Epidermal melanocyte (primary cell): ENCODE measurements around the gene FN3K.
"Not testable (repeated sequence)": the region's sequence is repeated elsewhere in the genome, so short reads cannot be mapped to it uniquely, and the experiment has no call there.

Experiments used
- DNase-seq: peaks from one replicate; pipeline ENCODE4 v3.0.0; 2011; ENCODE audit warnings: low spot score; ENCODE audit not compliant: insufficient read length

Gene FN3K

DNA sequence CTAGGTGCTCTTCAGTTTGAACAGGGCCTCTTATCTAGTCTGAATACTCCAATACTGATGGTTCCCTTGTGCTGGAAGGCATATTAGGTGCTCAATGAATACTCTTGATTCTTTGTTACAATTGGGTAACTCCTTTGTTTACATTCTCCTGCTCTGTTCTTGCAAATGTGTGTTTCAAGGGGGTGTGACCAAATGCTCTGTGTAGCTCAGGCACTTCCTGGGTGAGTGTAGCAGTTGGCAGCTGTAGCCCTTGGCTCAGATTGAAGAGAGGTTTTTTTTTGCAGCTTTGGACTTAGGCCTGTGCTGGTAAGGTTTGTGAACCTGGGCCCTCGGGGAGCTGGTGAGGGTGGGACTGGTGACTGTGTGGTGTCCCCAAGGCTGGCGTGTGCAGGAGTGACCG lies 36.6 kb downstream of the FN3K start:
- no peak for DNase-seq

DNA sequence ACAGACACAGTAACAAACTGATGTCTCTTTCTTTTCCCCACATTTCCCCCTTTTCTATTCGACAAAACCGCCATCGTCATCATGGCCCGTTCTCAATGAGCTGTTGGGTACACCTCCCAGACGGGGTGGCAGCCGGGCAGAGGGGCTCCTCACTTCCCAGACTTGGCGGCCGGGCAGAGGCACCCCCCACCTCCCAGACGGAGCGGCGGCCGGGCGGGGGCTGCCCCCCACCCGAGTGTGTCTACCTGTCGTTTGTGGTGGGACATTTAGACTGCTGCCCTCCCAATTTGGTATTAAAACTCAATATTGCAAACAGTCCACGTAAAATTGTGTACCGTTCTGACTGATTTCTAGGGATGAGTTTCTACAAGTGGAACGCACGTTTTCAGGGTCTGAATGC lies 39.0 kb downstream of the FN3K start:
- DNase-seq: not testable (repeated sequence)

DNA sequence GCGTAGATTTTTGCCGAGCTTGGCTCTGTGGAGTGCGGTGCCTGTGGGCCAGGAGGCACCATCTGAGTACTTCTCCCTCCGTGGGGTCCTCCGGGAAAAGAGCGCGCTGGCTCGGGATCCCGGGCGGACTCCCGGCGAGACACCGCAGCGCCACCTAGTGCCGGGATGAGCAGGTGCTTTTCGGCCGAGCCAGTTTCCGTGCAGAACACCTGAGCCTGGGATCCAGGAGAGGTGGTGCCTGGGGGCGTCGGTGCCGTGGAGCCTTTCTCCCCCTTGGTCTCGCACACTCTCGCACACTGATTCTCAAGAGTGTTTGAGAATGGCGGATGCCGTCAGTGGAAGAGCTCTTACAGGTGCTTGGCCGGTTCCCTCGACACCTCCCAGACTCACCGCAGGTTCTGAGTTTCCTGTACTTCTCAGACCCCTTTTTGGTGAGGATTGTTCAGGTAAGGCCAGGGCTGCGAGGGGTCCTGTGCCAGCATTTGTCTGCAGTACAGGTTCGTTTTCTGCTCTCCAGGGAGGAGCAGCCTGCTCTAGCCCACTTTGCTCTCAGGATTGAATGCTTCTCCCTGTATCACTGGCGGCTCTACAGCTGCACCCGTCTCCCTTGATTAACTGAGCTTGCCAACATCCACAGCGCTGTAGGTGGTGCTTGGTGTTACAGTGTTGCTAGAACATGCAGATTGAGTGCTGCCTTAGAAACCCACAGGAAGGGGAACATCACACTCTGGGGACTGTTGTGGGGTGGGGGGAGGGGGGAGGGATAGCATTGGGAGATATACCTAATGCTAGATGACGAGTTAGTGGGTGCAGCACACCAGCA lies 39.8 kb downstream of the FN3K start:
- DNase-seq: peak; percentile 79

DNA sequence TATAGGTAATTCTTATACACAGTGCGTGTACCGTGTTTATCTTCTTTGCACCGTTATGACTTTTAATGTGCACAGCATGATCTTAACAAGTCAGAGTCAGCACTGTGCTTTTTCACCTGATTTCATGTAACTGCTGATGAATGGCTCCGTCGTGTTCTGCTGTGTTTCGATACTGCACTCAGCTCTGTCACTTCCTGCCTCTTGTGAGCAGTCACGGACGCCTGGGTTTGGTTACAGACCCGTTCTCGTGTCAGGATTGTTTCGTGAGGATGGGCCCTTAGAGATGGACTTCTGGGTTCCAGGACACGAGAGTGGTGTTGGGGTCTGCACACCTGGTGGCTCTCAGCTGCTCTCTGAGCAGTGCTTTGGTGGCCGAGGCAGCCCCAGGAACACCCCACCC lies 41.0 kb downstream of the FN3K start:
- DNase-seq: no peak

DNA sequence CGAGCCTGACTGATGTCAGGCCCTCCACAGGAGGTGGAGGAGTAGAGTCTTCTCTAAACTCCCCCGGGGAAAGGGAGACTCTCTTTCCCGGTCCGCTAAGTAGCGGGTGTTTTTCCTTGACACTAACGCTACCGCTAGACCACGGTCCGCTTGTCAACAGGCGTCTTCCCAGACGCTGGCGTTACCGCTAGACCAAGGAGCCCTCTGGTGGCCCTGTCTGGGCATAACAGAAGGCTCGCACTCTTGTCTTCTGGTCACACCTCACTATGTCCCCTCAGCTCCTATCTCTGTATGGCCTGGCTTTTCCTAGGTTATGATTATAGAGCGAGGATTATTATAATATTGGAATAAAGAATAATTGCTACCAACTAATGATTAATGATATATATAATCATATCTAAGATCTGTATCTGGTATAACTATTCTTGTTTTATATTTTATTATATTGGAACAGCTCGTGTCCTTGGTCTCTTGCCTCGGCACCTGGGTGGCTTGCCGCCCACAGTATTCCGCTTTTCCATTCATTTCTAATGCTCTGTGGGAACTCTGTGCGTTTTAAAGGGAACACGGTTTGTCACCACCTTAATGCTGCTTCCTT lies 42.5 kb downstream of the FN3K start:
- DNase-seq: not testable (repeated sequence)

DNA sequence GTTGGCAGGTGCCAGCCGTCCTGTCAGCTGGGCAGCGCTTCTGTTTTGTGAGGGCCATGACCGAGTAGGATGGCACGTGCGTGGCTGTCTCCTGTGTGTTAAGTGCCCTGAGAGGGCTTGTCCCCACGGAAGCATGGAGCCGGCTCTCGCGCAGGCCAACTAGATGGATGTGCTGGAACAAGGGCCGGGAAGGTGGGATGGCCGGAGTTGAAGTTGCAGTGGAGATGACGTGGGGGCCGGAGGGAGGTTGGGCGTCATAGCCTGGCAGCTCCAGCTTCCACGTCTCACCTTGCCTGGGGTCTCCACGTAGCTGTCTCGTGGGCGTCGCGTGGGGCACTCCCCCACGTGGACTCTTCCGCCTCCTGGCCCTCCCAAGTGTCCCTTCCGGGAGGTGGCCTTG lies 44.1 kb downstream of the FN3K start:
- no peak for DNase-seq

DNA sequence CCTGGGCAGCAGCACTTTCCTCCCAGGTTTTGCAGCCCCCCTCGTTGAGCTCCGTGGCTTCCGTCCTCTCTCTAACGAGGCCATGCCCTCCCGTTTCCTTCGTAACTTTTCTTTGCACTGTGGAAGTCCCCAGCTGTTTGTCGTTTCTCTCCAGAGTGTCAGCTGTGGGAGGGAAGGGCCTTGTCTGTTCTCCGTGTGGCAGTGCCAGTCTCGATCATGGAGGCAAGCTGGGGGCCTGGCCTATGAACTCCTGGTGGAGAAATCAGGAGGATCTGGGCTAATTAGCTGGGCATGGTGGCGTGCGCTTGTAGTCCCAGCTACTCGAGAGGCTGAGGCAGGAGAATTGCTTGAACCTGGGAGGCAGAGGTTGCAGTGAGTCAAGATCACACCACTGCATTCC lies 44.8 kb downstream of the FN3K start:
- DNase-seq: no peak

DNA sequence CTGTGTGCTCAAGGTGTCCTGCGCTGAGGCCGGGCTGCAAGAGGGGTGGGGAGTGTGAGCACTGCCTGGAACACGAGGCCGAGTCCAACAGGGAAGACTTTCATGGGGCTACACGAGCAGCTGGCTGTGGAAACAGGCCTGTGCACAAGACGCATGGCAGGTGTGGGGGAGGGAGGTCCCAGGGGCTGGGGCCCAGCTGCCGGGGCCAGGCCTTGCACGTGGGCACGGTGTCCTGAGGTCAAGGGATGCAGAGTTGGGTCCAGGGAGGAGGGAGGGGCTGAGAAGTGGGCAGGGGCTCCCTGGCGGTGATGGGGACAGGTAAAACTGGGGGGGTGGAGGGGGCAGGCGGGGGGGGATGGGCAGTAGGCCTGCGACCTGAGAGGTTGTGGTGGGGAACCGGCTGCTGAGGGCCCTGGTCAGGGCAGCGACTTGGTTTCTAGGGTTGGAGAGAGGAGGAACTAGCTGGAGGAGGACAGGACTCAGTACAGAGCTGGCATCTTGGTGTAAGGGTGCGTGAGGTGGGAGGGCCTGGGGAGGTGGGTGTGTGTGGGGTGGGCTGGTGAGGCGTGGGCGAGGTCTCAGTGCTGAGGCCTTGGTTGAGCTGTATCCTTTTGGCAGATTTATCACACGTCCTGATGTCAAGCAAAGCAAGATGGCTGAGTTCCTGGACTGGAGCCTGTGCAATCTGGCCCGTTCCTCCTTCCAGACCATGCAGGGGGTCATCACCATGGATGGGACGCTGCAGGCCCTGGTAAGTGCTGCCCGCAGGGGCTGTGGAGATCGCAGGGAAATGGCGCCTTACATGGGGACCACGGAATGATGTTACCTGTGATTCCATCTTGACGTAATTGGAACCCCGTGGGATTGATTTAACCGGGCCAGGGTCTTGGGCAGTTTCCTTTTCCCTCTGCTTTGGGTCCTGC lies 45.8 kb downstream of the FN3K start:
- DNase-seq: no peak

DNA sequence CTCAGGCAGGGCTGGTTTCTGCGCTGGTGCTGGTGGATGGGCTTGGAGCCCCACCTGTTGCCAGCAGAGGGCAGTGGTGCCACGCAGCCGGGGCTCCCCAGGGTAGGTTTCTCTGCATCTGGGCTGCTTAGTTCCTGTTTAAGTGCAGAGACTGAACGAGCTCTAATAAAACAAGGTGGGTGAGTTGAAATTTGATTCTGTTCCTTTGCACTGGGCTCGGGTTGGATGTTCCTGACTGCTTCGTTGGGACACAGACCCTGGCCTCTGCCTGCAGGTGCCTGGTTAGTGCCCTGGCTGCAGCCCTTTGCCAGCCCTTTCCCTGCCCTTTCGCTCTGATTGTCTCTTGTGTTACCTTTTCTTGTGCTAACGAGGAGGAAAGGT lies 46.5 kb downstream of the FN3K start:
- peak; percentile 95 for DNase-seq

DNA sequence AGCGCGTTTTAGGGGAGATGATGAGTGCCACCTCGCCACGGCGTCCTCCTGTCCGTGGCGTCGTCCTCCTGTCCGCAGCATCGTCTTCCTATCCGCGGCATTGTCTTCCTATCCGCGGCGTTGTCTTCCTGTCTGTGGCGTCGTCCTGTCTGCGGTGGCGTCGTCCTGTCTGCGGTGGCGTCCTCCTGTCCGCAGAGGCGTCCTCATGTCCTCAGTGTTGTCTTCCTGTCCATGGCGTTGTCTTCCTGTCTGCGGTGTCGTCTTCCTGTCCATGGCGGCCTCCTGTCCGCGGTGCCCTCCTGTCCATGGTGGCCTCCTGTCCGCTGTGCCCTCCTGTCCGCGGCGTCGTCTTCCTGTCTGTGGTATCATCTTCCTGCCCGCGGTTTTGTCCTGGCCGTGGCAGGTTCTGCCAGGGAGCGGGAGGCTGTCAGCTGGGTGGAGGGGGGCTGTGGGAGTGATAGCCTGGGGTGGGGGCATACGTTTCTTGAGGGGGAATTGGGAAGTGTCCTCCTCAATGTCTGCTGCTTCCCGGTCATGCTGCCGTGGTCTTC lies 47.3 kb downstream of the FN3K start:
- no peak for DNase-seq

DNA sequence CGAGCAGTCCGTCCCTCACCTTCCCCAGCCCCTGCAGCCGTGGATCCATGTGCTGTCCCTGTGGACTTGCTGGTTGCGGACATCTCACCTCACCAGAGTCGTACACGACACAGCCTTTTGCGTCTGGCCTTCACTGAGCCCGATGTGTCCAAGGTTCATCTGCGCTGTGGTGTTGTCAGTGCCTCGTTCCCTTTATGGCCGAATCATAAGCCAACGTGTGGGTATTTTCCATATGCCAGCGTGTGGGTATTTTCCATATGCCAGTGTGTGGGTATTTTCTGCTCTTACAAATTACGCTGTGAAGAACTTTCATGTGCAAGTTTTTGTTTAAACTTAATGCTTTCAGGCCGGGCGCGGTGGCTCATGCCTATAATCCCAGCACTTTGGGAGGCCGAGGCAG lies 48.1 kb downstream of the FN3K start:
- DNase-seq: no peak

DNA sequence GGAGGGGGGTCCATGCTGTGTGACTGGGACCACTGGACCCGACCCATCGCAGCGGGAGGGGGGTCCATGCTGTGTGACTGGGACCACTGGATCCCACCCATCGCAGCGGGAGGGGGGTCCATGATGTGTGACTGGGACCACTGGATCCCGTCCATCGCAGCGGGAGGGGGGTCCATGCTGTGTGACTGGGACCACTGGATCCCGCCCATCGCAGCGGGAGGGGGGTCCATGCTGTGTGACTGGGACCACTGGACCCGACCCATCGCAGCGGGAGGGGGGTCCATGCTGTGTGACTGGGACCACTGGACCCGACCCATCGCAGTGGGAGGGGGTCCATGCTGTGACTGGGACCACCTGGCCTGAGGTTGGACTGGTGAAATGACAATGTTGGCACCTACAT lies 50.2 kb downstream of the FN3K start:
- DNase-seq: not testable (repeated sequence)

DNA sequence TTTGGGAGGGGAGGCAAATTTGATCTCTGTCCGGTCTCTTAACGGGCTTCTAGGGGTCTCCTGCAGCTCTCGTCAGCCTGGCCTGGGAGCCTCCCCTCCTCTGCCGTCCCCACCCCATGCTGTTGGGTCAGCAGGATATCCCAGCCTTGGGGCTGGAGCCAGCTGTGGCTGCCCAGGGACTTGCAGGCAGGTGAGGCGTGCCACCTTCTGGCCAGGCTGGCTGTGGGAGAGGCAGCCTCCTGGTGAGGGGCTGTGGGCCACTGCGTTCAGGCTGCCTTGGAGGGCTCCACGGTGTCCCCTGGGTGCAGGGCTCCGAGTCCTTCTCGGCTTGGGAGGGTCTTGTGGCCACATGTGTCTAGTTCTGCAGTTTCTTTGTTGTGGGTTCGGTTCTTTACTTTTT lies 51.0 kb downstream of the FN3K start:
- DNase-seq: no peak

DNA sequence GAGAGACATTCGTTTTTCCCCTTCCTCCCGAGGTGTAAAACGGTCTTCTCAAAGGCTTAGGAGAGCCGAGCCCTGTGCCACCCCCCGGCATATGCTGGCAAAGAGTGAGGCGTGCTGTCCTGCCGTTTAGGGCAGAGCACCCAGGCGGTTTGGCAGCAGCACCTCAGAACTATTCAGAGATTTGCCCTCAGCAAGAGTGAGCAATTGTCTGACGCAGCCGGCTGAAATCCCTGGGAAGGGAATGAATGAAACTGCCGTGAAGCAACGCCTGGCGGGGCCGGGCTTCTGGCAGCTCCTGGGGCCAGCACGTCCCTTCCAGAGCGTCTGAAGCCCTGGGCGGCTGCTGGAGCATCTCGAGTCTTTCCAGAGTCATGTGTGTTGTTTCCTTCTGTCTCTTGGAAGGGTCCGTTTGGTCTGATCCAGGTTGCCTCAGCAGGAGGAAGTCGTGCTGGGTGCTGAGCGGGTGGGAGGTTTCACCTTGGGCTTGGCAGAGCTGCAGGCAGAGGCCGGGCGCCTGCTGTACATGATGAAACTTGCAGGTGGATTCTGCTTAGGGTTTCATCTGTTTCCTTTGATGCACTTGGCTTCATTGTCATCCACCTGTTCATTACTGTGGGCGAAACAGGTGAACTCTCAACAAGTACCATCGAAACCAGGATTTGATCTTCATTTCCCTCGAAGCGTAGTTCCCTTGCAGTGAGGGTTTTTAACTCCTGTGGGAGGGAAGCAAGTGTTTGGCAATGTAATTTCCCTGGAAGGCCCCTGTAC lies 51.9 kb downstream of the FN3K start:
- no peak for DNase-seq

DNA sequence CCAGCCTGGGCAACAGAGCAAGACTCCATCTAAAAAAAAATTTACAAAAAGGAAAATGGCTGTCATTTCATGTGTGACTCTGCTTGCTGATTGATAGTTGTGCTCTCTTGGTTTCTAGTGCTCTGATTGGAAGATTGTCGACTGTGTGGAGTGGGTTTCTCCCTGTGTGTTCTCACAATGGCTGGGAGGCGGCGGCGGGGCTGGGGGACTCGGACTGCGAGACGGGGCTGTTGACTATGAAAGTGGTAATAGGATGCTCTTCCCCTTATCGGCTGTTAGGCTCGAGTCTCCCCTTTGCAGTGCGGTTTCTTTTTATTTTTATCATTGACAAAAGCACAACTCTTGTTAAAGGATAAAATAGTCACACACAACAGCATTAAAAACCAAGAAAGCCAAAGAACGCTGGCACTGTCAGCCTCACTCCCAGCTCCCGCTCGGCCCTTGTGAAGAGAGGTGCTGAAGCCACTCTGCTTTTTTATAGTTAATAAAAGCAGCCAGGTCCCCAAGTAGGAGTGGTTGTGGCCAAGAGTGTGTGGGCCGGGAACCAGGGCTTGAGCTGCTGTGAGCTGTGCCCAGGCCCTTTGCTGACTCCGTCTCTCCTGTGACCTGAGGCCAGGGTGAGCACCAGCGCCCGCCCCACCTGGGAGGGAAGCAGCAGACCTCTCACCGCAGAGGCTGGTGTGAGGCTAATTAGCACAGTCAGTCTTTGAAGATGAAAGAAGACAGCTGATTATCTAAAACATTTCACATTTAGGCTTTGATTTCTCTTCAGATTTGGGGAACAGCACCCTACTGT lies 53.0 kb downstream of the FN3K start:
- DNase-seq: no peak

DNA sequence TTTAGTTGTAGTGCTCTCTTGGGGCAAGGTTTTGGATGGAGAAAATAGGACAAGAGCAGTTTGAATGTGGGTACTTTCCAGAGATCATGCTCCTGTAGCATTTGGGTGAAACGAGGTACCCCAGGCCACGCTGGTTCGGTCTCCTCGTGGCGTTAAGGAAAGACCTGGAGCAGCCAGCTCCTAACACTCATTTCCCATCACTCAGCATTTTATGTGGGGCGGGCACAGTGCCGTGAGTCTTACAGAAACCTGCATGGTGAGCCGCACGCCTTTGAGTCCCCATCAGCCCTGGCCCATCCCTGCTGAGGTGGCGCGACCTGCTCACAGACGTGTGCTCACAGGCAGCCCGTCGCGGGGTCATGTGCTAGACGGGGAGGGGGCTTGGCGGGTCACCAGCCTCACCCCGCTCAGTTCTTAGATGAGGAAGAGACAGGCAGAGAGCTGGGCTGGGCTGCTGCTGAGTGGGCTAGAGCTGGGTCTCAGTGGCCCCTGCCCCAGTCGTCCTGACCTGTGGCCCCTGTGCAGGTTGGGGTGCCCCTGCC lies 53.7 kb downstream of the FN3K start:
- DNase-seq: no peak

DNA sequence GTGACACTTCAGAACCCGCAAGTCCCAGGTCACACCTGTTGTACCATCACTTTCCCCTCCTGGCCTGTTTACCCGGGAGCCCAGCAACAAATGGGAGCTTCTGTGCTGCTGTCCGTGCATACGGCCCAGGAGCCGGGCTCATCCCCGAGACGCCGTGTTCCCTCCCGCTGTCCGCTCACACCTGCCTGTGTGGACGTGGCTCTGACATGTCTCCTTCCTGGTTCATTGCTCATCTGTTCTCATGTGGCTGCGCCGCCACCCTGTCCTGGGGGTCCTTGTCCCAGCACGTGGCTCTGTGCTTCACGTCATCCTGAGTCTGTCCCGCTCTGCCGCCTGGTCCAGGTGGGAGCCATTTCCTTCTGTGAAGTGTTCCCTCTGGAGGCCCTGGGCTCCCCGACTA lies 54.4 kb downstream of the FN3K start:
- no peak for DNase-seq

DNA sequence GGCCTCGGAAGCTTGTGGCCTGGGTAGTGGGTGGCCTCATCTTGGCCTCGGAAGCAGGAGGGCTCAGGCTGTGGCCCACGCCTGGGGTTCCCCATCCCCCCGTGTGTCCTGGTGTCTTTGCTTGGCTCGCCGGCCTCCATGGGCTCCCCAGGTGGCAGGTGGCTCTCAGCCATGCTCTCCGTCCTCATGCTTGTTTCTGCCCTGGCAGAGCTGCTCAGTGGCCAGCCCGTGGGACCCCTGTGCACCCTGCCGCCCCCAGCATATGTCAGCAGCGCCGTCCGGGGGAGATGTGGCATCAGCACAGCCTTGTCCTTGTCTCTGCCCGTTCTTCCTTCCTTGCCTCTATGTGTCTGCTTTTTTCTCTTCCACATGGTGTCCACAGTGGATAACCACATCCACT lies 55.0 kb downstream of the FN3K start:
- no peak for DNase-seq

DNA sequence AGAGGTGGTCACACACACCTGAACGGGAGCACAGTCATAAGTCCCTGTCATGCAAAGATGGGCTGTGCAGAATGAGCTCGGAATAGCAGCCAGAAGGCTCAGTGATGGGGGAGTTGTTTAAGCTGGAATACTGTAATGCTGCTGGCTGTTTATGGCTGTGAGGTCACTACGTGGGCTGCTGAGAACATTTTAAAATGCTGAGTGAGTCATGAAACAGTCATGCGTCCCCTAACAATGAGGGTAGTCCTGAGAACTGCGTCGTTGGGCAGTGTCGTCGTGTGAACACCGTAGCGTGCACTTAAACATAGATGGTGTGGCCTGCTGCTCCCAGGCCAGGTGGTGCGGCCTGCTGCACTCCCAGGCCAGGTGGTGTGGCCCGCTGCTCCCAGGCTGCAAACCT lies 56.1 kb downstream of the FN3K start:
- DNase-seq: no peak
